ENCODE data around the gene UVRAG.

UVRAG gene

DNA sequence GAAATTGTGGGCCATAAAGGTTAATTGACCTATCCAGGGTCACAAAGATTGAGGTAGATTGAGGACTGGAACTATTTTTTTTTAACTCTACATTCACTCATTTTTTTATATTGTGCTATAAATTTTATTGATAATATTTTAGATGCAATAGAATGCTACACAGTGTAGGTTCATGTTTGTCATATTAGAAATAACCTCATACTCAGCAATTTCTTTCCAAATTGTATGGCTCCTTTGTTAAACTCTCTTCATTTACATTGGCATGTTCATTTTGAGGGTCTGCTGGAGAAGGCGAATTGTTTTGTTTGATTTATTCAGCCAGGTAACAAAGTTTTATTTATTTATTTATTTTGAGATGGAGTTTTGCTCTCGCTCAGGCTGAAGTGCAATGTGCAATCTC is 44.6 kb downstream of the UVRAG start:
- H3K4me1 ChIP-seq (ENCODE audit: control insufficient read depth in 2 of 2, insufficient read depth in 1 of 2, low read depth in 1 of 2, low read length in 2 of 2) = no peaks in the 10 kb centered on the region
- no peak overlapping the region for H3K27ac ChIP-seq (replicated peaks; ENCODE audit: low read length)
- H2BK5ac ChIP-seq (ENCODE audit: low read length) = no peak overlapping the region
- H3K9ac ChIP-seq (ENCODE audit: low read depth, low read length, poor library complexity) = no peak overlapping the region
- no peaks in the 10 kb centered on the region for H3K27me3 ChIP-seq (ENCODE audit: control insufficient read depth in 3 of 3, insufficient read depth in 3 of 3, low read depth in 1 of 3, low read length in 3 of 3)
- no peak overlapping the region for H4K91ac ChIP-seq (ENCODE audit: low read depth, low read length, poor library complexity)
- no peak overlapping the region for H3K4me2 ChIP-seq (ENCODE audit: insufficient read depth, low read length, poor library complexity, severe bottlenecking)
- H3K14ac ChIP-seq (ENCODE audit: low read length) = no peak overlapping the region
- no peak overlapping the region for H2BK15ac ChIP-seq (ENCODE audit: low read length)
- no CpG with 5 or more reads among the region's 2 CpGs for WGBS, 2 donors (ENCODE audit: extremely low coverage in 2 of 2, insufficient read length in 2 of 2, insufficient replicate concordance in 1 of 2)
- H4K8ac ChIP-seq (ENCODE audit: low read depth, low read length) = no peak overlapping the region
- H2AK5ac ChIP-seq (ENCODE audit: low read depth, low read length) = no peak overlapping the region
- DNase-seq (ENCODE audit: low spot score) = no peak
- H3K23ac ChIP-seq (ENCODE audit: low read depth, low read length, poor library complexity) = no peak overlapping the region
- H2BK12ac ChIP-seq (ENCODE audit: low read length) = no peak overlapping the region
- H2AFZ ChIP-seq (ENCODE audit: low read length) = no peak overlapping the region
- H3K36me3 ChIP-seq (replicated peaks in 1 of 2; ENCODE audit: control insufficient read depth in 2 of 2, insufficient read depth in 2 of 2, low read length in 2 of 2) = peaks cover 2 to 5% of the 10 kb centered on the region in 2 donors
- H3K18ac ChIP-seq (ENCODE audit: low read length) = no peak overlapping the region
- no peaks in the 10 kb centered on the region for H3K9me3 ChIP-seq (replicated peaks in 1 of 2; ENCODE audit: control insufficient read depth in 2 of 2, insufficient read depth in 1 of 2, low read depth in 1 of 2, low read length in 2 of 2)
- no peak overlapping the region for H3K4ac ChIP-seq (ENCODE audit: low read length)
- no peak overlapping the region for H3K4me3 ChIP-seq (ENCODE audit: low read length in 2 of 2)
- no peak overlapping the region for H2BK120ac ChIP-seq (ENCODE audit: low read depth, low read length)
- no peaks in the 10 kb centered on the region for H3K79me1 ChIP-seq (ENCODE audit: low read depth, low read length)

DNA sequence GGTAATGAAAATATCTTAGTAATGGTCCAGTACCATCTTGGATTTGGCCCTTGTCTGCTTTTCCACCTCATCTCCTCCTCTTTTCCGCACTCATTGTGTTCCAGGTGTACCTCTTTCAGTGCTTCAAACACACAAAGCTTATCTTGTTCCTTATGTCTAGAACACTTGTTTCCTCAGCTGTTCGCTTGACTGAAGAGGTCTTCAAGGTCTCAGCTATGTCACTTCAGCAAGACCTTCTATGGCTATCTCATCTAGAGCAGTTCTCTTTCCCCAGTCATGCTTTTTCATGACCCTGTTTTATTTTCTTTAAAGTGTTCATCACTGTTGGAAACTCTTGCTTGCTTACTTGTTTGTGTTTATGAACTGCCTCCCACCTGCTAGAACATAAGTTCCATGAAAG is 47.4 kb downstream of the UVRAG start:
- H3K9me3 ChIP-seq (replicated peaks in 1 of 2; ENCODE audit: control insufficient read depth in 2 of 2, insufficient read depth in 1 of 2, low read depth in 1 of 2, low read length in 2 of 2) = no peaks in the 10 kb centered on the region
- no peak overlapping the region for H3K27ac ChIP-seq (replicated peaks; ENCODE audit: low read length)
- H3K4me2 ChIP-seq (ENCODE audit: insufficient read depth, low read length, poor library complexity, severe bottlenecking) = no peak overlapping the region
- H4K91ac ChIP-seq (ENCODE audit: low read depth, low read length, poor library complexity) = no peak overlapping the region
- no peak overlapping the region for H2BK5ac ChIP-seq (ENCODE audit: low read length)
- no peak overlapping the region for H2BK120ac ChIP-seq (ENCODE audit: low read depth, low read length)
- no peaks in the 10 kb centered on the region for H3K79me1 ChIP-seq (ENCODE audit: low read depth, low read length)
- H2AFZ ChIP-seq (ENCODE audit: low read length) = no peak overlapping the region
- H3K18ac ChIP-seq (ENCODE audit: low read length) = no peak overlapping the region
- H2AK5ac ChIP-seq (ENCODE audit: low read depth, low read length) = no peak overlapping the region
- H4K8ac ChIP-seq (ENCODE audit: low read depth, low read length) = no peak overlapping the region
- H3K4ac ChIP-seq (ENCODE audit: low read length) = no peak overlapping the region
- no peak overlapping the region for H3K9ac ChIP-seq (ENCODE audit: low read depth, low read length, poor library complexity)
- DNase-seq (ENCODE audit: low spot score) = no peak
- no peak overlapping the region for H2BK15ac ChIP-seq (ENCODE audit: low read length)
- H3K23ac ChIP-seq (ENCODE audit: low read depth, low read length, poor library complexity) = no peak overlapping the region
- no peaks in the 10 kb centered on the region for H3K27me3 ChIP-seq (ENCODE audit: control insufficient read depth in 3 of 3, insufficient read depth in 3 of 3, low read depth in 1 of 3, low read length in 3 of 3)
- no CpG with 5 or more reads among the region's 2 CpGs for WGBS, 2 donors (ENCODE audit: extremely low coverage in 2 of 2, insufficient read length in 2 of 2, insufficient replicate concordance in 1 of 2)
- H3K4me1 ChIP-seq (ENCODE audit: control insufficient read depth in 2 of 2, insufficient read depth in 1 of 2, low read depth in 1 of 2, low read length in 2 of 2) = no peaks in the 10 kb centered on the region
- peaks cover 2 to 5% of the 10 kb centered on the region in 2 donors for H3K36me3 ChIP-seq (replicated peaks in 1 of 2; ENCODE audit: control insufficient read depth in 2 of 2, insufficient read depth in 2 of 2, low read length in 2 of 2)
- no peak overlapping the region for H3K14ac ChIP-seq (ENCODE audit: low read length)
- H2BK12ac ChIP-seq (ENCODE audit: low read length) = no peak overlapping the region
- no peak overlapping the region for H3K4me3 ChIP-seq (ENCODE audit: low read length in 2 of 2)

DNA sequence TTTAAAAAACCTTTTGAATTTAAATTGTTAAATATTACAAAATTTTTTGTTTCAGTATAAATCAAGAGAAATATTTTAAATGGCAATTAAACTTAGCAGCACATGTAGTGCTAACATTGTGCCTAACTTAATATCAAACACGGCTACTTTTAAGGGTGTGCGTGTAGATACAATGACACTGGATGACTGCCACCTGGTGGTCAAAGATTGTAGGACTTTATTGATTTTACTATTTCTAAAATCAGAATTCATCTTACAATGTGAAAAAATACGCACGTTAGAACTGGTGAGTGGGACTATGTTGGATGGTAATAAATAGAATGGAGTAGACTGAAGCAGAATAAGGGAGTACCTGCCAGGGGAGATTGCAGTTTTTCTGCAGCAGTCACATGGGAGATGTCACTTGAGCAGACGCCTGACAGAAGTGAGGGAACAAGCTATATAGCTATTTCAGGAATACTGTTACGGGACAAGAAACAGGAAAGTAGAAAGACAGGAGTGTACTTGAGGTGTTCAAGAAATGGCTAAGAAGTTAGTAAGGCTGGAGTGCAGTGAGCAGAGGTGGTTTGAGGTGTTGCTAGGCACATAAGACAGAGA is 52.9 kb downstream of the UVRAG start:
- Histone ChIP-seq H3K27ac (replicated peaks; ENCODE audit: low read length) (no peak overlapping the region), H2BK15ac (ENCODE audit: low read length) (no peak overlapping the region), H3K4me2 (ENCODE audit: insufficient read depth, low read length, poor library complexity, severe bottlenecking) (no peak overlapping the region), H3K4me1 (ENCODE audit: control insufficient read depth in 2 of 2, insufficient read depth in 1 of 2, low read depth in 1 of 2, low read length in 2 of 2) (no peaks in the 10 kb centered on the region), H3K36me3 (replicated peaks in 1 of 2; ENCODE audit: control insufficient read depth in 2 of 2, insufficient read depth in 2 of 2, low read length in 2 of 2) (no peaks in the 10 kb centered on the region), H3K23ac (ENCODE audit: low read depth, low read length, poor library complexity) (no peak overlapping the region), H3K4ac (ENCODE audit: low read length) (no peak overlapping the region), H3K9ac (ENCODE audit: low read depth, low read length, poor library complexity) (no peak overlapping the region), H3K27me3 (ENCODE audit: control insufficient read depth in 3 of 3, insufficient read depth in 3 of 3, low read depth in 1 of 3, low read length in 3 of 3) (no peaks in the 10 kb centered on the region), H3K4me3 (ENCODE audit: low read length in 2 of 2) (no peak overlapping the region), H4K8ac (ENCODE audit: low read depth, low read length) (no peak overlapping the region), H3K9me3 (replicated peaks in 1 of 2; ENCODE audit: control insufficient read depth in 2 of 2, insufficient read depth in 1 of 2, low read depth in 1 of 2, low read length in 2 of 2) (no peaks in the 10 kb centered on the region), H3K14ac (ENCODE audit: low read length) (no peak overlapping the region), H2AK5ac (ENCODE audit: low read depth, low read length) (no peak overlapping the region), H3K79me1 (ENCODE audit: low read depth, low read length) (no peaks in the 10 kb centered on the region), H3K18ac (ENCODE audit: low read length) (no peak overlapping the region), H2BK120ac (ENCODE audit: low read depth, low read length) (no peak overlapping the region), H2AFZ (ENCODE audit: low read length) (no peak overlapping the region), H2BK12ac (ENCODE audit: low read length) (no peak overlapping the region), H2BK5ac (ENCODE audit: low read length) (no peak overlapping the region), H4K91ac (ENCODE audit: low read depth, low read length, poor library complexity) (no peak overlapping the region)
- no CpG with 5 or more reads among the region's 6 CpGs for WGBS, 2 donors (ENCODE audit: extremely low coverage in 2 of 2, insufficient read length in 2 of 2, insufficient replicate concordance in 1 of 2)
- DNase-seq (ENCODE audit: low spot score) = peak; percentile 31

DNA sequence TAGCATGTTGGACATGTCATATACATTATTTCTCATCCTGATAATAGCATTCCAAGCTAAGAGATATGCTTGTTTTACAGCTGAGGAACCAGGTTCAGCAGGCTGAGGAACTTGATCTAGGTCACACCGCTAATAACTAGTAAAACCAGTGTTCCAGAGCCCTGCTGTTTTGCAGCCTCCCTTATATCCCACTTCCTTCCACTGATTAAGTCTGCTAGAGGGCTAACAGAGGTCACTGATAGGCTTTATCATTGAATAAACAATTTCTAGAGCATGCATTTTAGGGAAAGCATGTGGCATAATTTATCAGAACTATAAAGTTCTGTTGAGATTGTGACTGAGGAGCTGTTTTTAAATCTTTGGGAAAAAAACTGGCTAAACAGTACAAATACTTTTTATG is 54.0 kb downstream of the UVRAG start:
- H2BK120ac ChIP-seq (ENCODE audit: low read depth, low read length) = no peak overlapping the region
- H3K4me2 ChIP-seq (ENCODE audit: insufficient read depth, low read length, poor library complexity, severe bottlenecking) = no peak overlapping the region
- H2BK12ac ChIP-seq (ENCODE audit: low read length) = no peak overlapping the region
- H3K9ac ChIP-seq (ENCODE audit: low read depth, low read length, poor library complexity) = no peak overlapping the region
- WGBS, 2 donors (ENCODE audit: extremely low coverage in 2 of 2, insufficient read length in 2 of 2, insufficient replicate concordance in 1 of 2) = no CpG with 5 or more reads among the region's 1 CpG
- H3K79me1 ChIP-seq (ENCODE audit: low read depth, low read length) = no peaks in the 10 kb centered on the region
- no peak overlapping the region for H2BK15ac ChIP-seq (ENCODE audit: low read length)
- no peak overlapping the region for H2BK5ac ChIP-seq (ENCODE audit: low read length)
- no peaks in the 10 kb centered on the region for H3K9me3 ChIP-seq (replicated peaks in 1 of 2; ENCODE audit: control insufficient read depth in 2 of 2, insufficient read depth in 1 of 2, low read depth in 1 of 2, low read length in 2 of 2)
- no peak overlapping the region for H3K4me3 ChIP-seq (ENCODE audit: low read length in 2 of 2)
- H3K27me3 ChIP-seq (ENCODE audit: control insufficient read depth in 3 of 3, insufficient read depth in 3 of 3, low read depth in 1 of 3, low read length in 3 of 3) = no peaks in the 10 kb centered on the region
- no peak overlapping the region for H3K18ac ChIP-seq (ENCODE audit: low read length)
- H2AFZ ChIP-seq (ENCODE audit: low read length) = no peak overlapping the region
- H3K27ac ChIP-seq (replicated peaks; ENCODE audit: low read length) = no peak overlapping the region
- no peak overlapping the region for H3K14ac ChIP-seq (ENCODE audit: low read length)
- no peak overlapping the region for H3K4ac ChIP-seq (ENCODE audit: low read length)
- H3K4me1 ChIP-seq (ENCODE audit: control insufficient read depth in 2 of 2, insufficient read depth in 1 of 2, low read depth in 1 of 2, low read length in 2 of 2) = peaks cover 3 to 4% of the 10 kb centered on the region in 2 donors
- H3K23ac ChIP-seq (ENCODE audit: low read depth, low read length, poor library complexity) = no peak overlapping the region
- no peak overlapping the region for H4K91ac ChIP-seq (ENCODE audit: low read depth, low read length, poor library complexity)
- DNase-seq (ENCODE audit: low spot score) = no peak
- no peak overlapping the region for H4K8ac ChIP-seq (ENCODE audit: low read depth, low read length)
- H2AK5ac ChIP-seq (ENCODE audit: low read depth, low read length) = no peak overlapping the region
- no peaks in the 10 kb centered on the region for H3K36me3 ChIP-seq (replicated peaks in 1 of 2; ENCODE audit: control insufficient read depth in 2 of 2, insufficient read depth in 2 of 2, low read length in 2 of 2)

Data from neuronal stem cell (in vitro differentiated cells).